SK-N-SH (cell line): ENCODE measurements around the gene SLC13A4.

ENCODE experiments used
- GABPA ChIP-seq: IDR thresholded peaks from 2 replicates; pipeline ENCODE4 v1.4.0; 2012; ENCODE audit warnings: low read depth, mild to moderate bottlenecking
- TF ChIP-seq, protein P1 (sequence below): fragments of 200-600 bp; sonication (generic); IDR thresholded peaks from 2 replicates; pipeline ENCODE4 v1.6.1; 2017; ENCODE audit warnings: antibody characterized with exemption, mild to moderate bottlenecking, moderate library complexity

DNA sequence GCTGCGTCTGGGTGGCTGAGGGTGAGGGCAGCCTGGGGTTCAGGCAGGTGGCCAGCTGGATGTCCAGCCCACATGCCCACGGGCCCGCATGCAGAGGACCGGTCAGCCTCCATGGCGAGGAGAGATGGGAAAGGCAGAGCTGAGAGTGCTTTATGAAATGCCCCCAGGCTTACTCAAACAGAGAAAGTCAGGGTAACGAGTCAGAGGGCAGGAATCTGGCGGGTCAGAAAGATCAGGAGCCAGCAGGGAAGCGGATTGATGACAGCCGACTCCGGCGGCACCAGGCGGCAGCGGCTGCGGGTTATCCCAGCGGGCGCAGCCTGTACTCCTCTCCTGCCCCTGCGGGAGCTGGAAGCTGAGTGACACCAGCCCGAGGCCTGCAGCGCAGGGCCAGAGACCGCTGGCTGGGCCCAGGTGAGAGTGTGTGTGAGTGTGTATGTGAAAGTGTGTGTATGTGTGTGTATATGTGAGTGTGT is 13.4 kb downstream of the SLC13A4 start:
- TF ChIP-seq, protein P1, sequence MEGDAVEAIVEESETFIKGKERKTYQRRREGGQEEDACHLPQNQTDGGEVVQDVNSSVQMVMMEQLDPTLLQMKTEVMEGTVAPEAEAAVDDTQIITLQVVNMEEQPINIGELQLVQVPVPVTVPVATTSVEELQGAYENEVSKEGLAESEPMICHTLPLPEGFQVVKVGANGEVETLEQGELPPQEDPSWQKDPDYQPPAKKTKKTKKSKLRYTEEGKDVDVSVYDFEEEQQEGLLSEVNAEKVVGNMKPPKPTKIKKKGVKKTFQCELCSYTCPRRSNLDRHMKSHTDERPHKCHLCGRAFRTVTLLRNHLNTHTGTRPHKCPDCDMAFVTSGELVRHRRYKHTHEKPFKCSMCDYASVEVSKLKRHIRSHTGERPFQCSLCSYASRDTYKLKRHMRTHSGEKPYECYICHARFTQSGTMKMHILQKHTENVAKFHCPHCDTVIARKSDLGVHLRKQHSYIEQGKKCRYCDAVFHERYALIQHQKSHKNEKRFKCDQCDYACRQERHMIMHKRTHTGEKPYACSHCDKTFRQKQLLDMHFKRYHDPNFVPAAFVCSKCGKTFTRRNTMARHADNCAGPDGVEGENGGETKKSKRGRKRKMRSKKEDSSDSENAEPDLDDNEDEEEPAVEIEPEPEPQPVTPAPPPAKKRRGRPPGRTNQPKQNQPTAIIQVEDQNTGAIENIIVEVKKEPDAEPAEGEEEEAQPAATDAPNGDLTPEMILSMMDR, result no peak; the same call in 1 of the 2 replicates
- no peak for TF ChIP-seq GABPA
